ENCODE data around the gene B3GNT4. TPM values are rescaled to one million over a fixed set of nuclear protein-coding genes. Genes with fewer than 3 reads are reported as not detected.

The B3GNT4 gene
- total RNA-seq, 4 donors from 2014 or later: 0.14 TPM; not detected in 3

- H3K9me3 ChIP-seq: no peaks in the 10 kb centered on the region
- intact Hi-C loops (cut with DNase I; ENCODE audit: low total_unique reads): no loop called here
- no peak overlapping the region for H3K27ac ChIP-seq
- no peaks in the 10 kb centered on the region for H3K36me3 ChIP-seq
- H3K27me3 ChIP-seq: no peaks in the 10 kb centered on the region
- no peak overlapping the region for H3K4me3 ChIP-seq
- H3K4me1 ChIP-seq: no peaks in the 10 kb centered on the region
- TF ChIP-seq POLR2A (IDR thresholded peaks at IDR 0.05): no peak
- TF ChIP-seq, protein P1, sequence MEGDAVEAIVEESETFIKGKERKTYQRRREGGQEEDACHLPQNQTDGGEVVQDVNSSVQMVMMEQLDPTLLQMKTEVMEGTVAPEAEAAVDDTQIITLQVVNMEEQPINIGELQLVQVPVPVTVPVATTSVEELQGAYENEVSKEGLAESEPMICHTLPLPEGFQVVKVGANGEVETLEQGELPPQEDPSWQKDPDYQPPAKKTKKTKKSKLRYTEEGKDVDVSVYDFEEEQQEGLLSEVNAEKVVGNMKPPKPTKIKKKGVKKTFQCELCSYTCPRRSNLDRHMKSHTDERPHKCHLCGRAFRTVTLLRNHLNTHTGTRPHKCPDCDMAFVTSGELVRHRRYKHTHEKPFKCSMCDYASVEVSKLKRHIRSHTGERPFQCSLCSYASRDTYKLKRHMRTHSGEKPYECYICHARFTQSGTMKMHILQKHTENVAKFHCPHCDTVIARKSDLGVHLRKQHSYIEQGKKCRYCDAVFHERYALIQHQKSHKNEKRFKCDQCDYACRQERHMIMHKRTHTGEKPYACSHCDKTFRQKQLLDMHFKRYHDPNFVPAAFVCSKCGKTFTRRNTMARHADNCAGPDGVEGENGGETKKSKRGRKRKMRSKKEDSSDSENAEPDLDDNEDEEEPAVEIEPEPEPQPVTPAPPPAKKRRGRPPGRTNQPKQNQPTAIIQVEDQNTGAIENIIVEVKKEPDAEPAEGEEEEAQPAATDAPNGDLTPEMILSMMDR (IDR thresholded peaks at IDR 0.05): no peak
- no peak for DNase-seq
These were observed 13.7 kb upstream of the B3GNT4 start for GRCh38 chr12:122189626-122190475.

DNA sequence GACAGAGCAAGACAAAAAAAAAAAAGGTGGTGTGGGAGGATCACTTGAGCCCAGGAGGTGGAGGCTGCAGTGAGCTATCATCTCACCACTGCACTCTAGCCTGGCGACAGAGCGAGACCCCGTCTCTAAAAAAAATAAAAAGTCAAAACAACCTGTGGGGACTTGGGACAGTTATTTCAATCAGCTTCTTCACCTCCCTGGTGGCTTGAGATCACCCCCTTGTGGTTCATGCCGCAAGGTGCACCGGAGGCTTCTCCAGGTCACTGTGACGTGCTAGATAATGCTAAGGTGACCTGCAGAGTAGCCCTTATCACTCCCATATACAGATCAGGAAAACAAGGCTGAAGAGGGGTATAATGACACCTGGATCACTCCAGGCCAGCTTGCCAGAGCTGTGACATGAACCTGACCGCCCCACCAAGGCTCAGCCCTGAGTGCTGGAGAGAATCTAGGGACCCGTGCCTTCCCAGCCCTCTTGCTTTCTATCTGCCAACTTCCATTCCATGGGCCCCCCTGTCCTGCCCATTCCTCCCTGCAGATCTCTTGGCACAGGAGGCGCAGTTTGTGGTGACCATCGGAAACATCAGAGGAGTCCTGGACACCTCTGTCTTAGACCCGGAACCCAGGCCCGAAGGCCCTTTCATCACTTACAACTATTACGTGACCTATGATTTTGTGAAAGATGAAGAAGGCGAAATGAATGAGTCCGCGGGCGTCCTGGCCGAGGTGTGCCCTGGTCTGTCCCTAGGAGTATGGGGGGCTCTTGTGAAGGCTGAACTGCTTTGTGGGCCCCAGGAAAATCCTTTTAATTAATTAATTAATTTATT is 12.5 kb upstream of the B3GNT4 start:
- Histone ChIP-seq H3K4me1 (no peaks in the 10 kb centered on the region), H3K27me3 (no peaks in the 10 kb centered on the region), H3K36me3 (no peaks in the 10 kb centered on the region), H3K4me3 (no peak overlapping the region), H3K27ac (no peak overlapping the region), H3K9me3 (no peaks in the 10 kb centered on the region)
- TF ChIP-seq, protein P1 (IDR thresholded peaks at IDR 0.05): peak in 2 of 4 experiments; percentile 34 to 37
- no peak for TF ChIP-seq POLR2A (IDR thresholded peaks at IDR 0.05)
- intact Hi-C loops (cut with DNase I; ENCODE audit: low total_unique reads): no loop called here
- DNase-seq: no peak

DNA sequence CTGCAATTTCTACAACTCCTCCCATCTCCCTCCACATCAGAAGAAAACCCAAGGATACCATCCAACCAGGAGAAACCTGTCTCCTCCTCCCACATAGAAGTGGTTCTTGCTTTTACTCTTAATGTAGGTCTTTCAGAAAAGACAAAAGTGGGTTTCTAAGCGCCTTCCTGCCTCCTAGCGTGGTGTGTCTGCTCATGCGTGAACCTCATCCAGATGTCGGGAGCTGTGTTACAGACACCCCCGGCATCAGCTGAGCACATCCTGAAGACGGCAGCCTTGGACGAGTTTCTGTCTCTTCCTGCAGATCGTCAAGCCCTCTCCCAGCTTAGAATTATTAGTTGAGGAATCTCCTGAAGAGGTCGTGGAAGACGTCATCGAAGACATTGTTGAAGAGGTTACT is 11.1 kb upstream of the B3GNT4 start:
- no peaks in the 10 kb centered on the region for H3K36me3 ChIP-seq
- intact Hi-C loops (cut with DNase I; ENCODE audit: low total_unique reads): no loop called here
- TF ChIP-seq, protein P1 (IDR thresholded peaks at IDR 0.05): no peak
- no peak overlapping the region for H3K4me3 ChIP-seq
- no peaks in the 10 kb centered on the region for H3K9me3 ChIP-seq
- H3K4me1 ChIP-seq: no peaks in the 10 kb centered on the region
- H3K27ac ChIP-seq: no peak overlapping the region
- DNase-seq: no peak
- H3K27me3 ChIP-seq: no peaks in the 10 kb centered on the region

GRCh38 chr12:122194804-122195203 is 8.7 kb upstream of the B3GNT4 start:
- no peaks in the 10 kb centered on the region for H3K27me3 ChIP-seq
- intact Hi-C loops (cut with DNase I; ENCODE audit: low total_unique reads): no loop called here
- TF ChIP-seq, protein P1 (IDR thresholded peaks at IDR 0.05): no peak
- TF ChIP-seq POLR2A (IDR thresholded peaks at IDR 0.05): no peak
- no peak overlapping the region for H3K4me3 ChIP-seq
- no peak overlapping the region for H3K27ac ChIP-seq
- H3K36me3 ChIP-seq: no peaks in the 10 kb centered on the region
- no peaks in the 10 kb centered on the region for H3K9me3 ChIP-seq
- DNase-seq: no peak
- H3K4me1 ChIP-seq: no peaks in the 10 kb centered on the region

DNA sequence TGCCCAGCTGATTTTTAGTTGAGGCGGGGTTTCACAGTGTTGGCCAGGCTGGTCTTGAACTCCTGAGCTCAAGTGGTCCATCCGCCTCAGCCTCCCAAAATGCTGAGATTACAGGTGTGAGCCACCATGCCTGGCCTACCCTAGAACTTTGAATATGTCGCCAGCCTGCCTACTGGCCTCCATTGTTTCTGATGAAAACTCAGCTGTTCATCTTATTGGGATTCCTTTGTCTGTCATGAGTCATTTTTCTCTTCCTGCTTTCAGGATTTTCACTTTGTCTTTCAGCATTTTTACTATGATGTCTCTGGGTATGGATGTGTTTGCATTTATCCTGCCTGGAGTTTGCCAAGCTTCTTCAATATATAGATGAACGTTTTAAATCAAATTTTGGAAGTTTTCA is 8.1 kb upstream of the B3GNT4 start:
- H3K9me3 ChIP-seq: no peaks in the 10 kb centered on the region
- no peak for TF ChIP-seq POLR2A (IDR thresholded peaks at IDR 0.05)
- TF ChIP-seq, protein P1 (IDR thresholded peaks at IDR 0.05): no peak
- intact Hi-C loops (cut with DNase I; ENCODE audit: low total_unique reads): no loop called here
- H3K36me3 ChIP-seq: no peaks in the 10 kb centered on the region
- H3K4me1 ChIP-seq: no peaks in the 10 kb centered on the region
- H3K27me3 ChIP-seq: no peaks in the 10 kb centered on the region
- no peak overlapping the region for H3K4me3 ChIP-seq
- H3K27ac ChIP-seq: no peak overlapping the region
- DNase-seq: no peak
